HG03521 (cell line): ENCODE results near the gene SPOP.
"Not testable (repeated sequence)": the region's sequence is repeated elsewhere in the genome, so short reads cannot be mapped to it uniquely, and the experiment has no call there.

Experiments used
- ATAC-seq: cut with Tn5 transposase; IDR thresholded peaks from one replicate; pipeline ENCODE4 v1.9.1; 2021; ENCODE audit warnings: mild to moderate bottlenecking, moderate library complexity; ENCODE audit not compliant: unreplicated experiment

SPOP gene

GRCh38 chr17:49574945-49575678 lies 102.8 kb downstream of the SPOP start:
- ATAC-seq, result no peak

DNA sequence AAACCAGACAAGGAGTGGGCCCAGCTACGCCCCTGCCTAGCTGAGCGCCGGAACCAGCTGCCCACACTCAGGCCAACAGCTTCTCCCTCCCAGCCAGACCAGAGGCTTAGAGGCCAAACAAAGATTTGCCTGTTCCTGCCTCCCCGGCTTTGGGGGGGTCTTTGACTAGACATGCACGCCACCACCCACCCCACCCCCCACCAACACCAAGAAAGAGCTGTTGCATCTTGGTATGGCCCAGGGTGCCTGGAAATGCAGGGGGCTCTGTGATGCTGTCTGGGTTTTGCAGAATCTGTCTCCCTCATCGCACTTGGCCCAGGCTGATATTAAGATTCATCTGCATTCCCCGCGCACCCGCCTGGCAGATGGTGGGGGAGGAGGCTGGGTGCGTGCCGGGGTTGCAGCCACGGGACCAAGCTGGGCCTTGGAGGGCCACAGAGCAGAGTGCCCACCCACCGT lies 103.5 kb downstream of the SPOP start:
- ATAC-seq, result no peak

DNA sequence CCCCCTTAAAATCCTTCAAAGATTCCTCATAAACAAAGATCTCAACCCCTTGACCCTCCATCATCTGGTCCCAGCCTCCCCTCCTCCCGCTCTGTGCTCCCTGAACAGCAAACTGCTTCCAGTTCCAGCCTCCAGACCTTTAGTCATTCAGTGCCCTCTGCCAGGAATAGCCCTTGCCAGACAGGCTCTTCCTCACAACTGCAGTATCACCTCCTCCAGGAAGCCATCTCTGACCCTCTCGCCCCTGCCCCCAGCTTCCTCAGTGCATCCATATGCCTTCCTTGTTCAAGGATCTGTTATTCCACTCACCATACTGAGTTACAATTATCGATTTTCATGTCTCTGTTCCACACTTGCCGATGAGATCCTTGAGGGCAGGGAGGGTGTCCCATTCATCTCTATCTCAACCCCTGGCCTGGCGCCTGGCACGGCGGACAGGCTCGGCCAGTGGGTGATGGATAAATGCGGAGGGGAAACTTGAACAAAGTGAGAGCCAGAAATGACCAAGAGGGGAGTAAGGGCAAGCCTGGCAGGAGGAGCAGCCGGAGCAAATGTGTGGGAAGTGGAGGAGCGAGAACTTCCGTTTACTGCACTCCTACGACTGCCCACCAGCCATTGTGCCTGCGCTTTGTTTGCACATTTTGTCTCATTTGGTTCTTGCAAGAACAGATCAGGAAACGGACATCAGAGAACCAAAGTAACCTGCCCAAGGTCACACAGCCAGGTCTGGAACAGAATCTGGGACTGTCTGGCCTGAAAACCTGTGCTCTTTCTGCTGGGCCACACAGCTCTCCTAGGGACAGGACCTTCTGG lies 104.2 kb downstream of the SPOP start:
- ATAC-seq, result no peak

DNA sequence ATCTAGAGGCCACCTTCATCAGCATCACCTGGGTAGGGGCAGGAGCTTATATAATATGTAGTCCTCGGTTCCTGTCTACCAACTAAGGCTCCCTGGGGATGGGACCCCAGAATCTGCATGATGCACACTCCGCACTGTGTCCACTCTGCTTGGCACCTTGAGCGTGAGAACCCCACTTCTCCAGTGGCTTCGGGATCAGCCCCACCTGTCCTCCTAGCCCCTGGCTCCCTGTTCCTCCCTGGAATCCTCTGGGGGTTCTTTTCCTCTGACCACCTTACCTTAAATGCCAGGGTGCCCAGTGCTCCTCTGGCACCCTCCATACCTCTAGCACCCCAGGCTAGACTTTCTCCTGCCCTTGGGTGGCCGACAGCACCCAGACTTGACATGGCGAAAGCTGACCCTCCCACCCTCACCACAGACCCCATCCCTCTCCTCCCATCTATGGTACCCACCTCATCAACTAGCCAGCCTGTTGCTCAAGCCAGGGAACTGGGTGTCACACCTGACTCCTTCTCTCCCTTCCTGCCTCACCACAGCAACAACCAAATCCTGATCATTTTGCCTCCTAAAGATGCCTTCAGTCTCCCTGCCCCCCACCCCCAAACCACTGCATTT lies 105.0 kb downstream of the SPOP start:
- ATAC-seq, result no peak

GRCh38 chr17:49572226-49572625 lies 105.7 kb downstream of the SPOP start:
- no peak for ATAC-seq

DNA sequence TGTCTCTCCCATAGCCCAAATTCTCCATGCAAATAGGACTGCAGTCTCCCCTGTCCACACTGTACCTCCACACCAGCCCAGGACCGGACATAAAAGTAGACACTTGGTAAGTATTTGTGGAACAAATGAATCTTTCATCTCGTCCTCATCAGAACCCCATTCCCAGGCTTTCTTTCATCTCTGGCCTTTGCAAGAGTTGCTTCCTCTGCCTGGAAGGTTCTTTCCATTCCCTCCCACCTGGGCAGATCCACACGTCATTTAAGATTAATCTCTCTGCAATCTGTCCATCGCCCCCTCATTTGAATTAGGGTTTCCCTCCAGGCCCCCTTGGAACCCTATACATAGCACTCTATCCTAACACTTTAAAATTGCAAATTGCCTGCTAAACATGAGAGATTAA lies 106.1 kb downstream of the SPOP start:
- ATAC-seq, result no peak

GRCh38 chr17:49571283-49571682 lies 106.6 kb downstream of the SPOP start:
- no peak for ATAC-seq

GRCh38 chr17:49570540-49571242 lies 107.2 kb downstream of the SPOP start:
- ATAC-seq, result no peak

- ATAC-seq, result not testable (repeated sequence)
Observed at GRCh38 chr17:49568695-49569047, 109.2 kb downstream of the SPOP start.

- ATAC-seq, result peak; percentile 43
Observed at GRCh38 chr17:49567871-49568694, 109.8 kb downstream of the SPOP start.

DNA sequence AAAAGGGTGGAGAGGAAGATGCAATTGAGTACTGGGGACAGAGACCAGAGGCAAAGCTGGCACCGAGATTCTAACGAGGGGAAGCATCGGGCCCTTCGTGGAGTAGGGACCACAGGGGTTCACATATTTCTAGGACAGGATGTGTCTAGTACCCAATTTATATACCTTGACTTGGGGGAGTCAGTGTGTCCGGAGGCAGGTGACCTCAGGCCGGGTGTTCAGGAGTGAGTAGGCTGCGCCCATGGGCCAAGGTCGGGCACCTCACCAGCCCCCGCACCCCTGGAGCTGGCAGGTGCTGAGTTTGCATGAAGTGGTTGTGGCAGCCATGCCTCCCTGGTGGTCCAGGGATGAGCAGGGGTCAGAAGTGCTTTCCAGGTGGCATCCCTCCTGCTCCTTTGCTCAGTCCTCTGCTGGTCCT lies 110.8 kb downstream of the SPOP start:
- ATAC-seq, result no peak

- ATAC-seq, result no peak
Observed at GRCh38 chr17:49566668-49567071, 111.2 kb downstream of the SPOP start.

- ATAC-seq, result no peak
Observed at GRCh38 chr17:49565948-49566491, 111.9 kb downstream of the SPOP start.

GRCh38 chr17:49564638-49565037 lies 113.3 kb downstream of the SPOP start:
- ATAC-seq, result no peak

GRCh38 chr17:49557312-49558024 lies 120.4 kb downstream of the SPOP start:
- no peak for ATAC-seq

GRCh38 chr17:49556223-49556943 lies 121.5 kb downstream of the SPOP start:
- no peak for ATAC-seq

DNA sequence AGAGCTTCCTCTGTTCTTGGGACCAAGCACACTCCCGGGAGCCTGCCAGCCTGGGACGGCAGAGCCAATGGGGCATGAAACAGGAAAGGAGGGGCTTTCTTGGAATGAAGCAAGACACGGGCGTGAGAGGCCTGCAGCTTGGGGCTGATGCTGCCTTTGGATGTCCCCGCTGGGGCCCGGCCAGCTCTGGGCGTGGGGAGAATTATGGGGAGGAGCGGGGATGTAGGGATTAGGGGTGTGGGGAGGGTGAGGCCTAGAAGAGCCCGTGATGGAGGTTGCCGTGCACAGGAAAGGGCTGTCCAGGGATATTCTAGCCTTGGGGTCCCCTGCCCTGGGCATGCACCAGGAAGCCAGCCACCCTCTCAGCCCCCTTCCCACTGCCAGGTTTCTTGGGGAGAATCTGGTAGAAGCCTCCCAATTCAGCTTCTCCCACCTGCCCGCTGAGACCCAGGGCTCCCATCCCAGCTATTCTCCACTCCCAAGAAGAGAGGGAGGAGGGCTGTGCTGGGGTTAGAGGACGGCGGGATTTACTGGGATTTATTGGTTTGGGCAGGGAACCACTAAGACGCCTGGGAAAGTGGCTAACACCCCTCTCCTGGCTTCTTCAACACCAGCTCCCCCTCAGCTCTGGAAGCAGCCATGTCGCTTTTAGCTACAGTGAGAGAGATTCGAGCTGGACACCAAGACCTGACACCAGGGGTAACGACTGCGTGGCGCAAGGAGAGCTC lies 122.2 kb downstream of the SPOP start:
- ATAC-seq, result no peak
